ENCODE measurements around the gene MEX3A. TPM values are rescaled to one million over a fixed set of nuclear protein-coding genes. Genes with fewer than 3 reads are reported as not detected.

Gene MEX3A
- total RNA-seq, 4 donors from 2014 or later = 0.17 to 0.57 (median 0.27) TPM

DNA sequence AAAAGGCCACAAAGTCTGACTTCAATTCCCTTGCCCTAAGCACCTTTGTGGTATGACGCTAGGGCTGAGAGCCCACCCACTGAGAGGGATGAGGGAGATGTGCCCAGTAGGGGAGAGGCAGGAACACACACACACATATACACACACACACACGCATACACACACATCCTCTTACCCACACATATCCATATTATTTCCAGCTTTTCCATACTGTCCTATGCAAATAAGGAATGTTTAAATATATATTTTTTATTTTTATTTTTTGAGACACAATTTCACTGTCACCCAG lies 18.3 kb downstream of the MEX3A start:
- TF ChIP-seq, protein P1, sequence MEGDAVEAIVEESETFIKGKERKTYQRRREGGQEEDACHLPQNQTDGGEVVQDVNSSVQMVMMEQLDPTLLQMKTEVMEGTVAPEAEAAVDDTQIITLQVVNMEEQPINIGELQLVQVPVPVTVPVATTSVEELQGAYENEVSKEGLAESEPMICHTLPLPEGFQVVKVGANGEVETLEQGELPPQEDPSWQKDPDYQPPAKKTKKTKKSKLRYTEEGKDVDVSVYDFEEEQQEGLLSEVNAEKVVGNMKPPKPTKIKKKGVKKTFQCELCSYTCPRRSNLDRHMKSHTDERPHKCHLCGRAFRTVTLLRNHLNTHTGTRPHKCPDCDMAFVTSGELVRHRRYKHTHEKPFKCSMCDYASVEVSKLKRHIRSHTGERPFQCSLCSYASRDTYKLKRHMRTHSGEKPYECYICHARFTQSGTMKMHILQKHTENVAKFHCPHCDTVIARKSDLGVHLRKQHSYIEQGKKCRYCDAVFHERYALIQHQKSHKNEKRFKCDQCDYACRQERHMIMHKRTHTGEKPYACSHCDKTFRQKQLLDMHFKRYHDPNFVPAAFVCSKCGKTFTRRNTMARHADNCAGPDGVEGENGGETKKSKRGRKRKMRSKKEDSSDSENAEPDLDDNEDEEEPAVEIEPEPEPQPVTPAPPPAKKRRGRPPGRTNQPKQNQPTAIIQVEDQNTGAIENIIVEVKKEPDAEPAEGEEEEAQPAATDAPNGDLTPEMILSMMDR (IDR thresholded peaks at IDR 0.05; ENCODE audit: low read depth) = no peak

DNA sequence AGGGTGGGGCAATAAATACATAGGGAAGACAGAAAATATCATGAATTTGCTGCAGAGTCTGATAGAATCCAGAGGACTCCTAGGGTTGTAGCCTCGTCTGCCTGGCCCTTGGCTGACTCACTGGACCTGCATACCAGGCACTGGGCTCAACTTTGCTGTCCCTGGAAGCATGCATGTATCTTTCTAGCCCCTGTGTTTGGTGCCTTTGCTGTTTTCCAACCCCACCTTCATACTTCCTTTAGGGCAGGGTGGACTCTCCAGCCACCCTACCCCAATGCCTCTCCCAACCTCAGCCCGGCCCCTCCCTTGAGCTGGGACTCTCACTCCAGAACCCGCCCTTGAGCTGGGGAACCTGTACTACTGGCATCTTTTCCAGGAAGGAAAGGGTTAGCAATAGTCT lies 20.1 kb downstream of the MEX3A start:
- TF ChIP-seq, protein P1 (IDR thresholded peaks at IDR 0.05; ENCODE audit: low read depth) = no peak

DNA sequence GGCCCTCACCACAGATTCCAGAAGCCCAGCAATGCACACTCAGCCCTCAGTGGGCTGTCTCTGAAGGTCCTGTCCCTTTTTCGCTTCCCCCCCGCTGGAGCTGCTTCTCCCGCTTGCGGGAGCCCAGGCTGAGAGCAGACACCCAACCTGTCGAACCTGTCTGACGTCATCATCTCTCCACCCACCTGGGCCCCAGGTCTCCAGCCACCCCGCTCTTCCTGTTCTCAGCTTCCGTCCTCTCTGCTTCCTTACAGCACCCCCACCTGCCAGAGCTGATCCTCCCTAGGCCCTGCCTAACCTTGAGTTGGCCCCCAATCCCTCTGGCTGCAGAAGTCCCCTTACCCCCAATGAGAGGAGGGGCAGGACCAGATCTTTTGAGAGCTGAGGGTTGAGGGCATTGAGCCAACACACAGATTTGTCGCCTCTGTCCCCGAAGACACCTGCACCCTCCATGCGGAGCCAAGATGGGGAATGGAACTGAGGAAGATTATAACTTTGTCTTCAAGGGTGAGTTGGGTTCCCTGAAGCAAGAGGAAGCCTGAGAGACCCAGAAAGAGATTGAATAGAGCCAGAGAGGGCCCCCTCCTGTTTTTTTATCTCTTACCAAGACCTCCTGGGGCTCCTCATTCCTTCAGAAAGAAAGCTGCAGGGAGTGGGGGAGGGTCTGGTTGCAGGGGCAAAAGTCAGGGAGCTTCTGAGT lies 21.2 kb downstream of the MEX3A start, which contains the start of gene RAB25:
Gene RAB25 (plus strand): TSS at position 224 of the 700 bp plus-strand sequence. CDS start 241 bp downstream, at position 465.
- TF ChIP-seq, protein P1 (IDR thresholded peaks at IDR 0.05; ENCODE audit: low read depth) = no peak

DNA sequence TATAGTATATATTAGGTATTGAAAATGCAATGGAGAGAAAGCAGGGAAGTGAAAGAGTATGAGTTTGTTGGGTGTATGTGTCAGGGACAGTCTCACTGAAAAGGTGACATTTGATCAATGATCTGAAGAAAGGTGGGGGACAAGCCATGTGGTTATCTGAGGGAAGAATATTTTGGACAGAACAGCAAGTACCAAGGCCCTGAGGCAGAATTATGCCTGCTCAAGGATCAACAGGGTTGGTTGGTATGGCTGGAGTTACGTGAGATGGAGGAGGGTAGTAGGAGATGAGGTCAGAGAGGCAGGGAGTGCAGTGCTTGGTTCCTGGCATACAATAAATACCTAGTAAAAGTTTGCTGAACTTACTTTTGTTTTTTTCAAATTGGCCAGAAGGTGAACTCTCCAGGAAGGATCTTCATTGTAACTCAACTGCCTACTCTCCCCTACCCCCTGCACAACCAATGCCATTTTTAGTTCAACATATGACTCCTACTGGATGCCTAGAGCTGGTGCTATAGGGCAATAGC lies 25.9 kb downstream of the MEX3A start:
- TF ChIP-seq, protein P1 (IDR thresholded peaks at IDR 0.05; ENCODE audit: low read depth) = no peak

DNA sequence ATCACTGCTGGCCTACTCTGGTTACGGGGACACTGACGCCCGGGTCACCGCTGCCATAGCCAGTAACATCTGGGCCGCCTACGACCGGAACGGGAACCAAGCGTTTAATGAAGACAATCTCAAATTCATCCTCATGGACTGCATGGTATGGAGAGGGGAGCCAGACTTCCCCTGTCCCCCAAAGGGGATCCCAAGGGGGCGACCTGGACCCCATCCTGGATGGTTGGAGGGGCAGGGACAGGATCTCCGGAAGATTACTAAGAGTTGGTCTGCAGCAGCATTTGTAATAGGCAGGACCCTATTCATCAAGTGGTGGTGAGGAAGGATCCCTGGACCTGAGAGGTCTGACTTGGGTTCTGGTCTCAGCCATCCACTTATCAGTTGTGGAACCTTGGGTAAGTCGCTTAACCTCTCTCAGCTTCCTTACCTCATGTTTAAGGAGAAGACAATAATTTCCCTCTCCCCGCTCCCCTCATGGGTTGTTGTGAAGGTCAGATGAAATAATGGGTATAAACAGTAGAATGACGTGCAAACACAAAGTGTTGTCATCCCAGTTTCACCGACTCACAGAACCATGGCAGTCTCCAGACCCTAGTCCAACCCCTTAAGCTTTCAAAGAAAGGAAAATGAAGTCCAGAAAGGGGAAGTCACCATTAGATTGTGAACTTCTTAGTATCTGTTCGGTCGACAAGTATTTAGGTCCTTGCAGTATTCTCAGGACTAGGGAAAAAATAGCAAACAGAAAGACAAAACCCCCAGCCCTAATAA lies 26.8 kb downstream of the MEX3A start:
- TF ChIP-seq, protein P1 (IDR thresholded peaks at IDR 0.05; ENCODE audit: low read depth) = no peak

DNA sequence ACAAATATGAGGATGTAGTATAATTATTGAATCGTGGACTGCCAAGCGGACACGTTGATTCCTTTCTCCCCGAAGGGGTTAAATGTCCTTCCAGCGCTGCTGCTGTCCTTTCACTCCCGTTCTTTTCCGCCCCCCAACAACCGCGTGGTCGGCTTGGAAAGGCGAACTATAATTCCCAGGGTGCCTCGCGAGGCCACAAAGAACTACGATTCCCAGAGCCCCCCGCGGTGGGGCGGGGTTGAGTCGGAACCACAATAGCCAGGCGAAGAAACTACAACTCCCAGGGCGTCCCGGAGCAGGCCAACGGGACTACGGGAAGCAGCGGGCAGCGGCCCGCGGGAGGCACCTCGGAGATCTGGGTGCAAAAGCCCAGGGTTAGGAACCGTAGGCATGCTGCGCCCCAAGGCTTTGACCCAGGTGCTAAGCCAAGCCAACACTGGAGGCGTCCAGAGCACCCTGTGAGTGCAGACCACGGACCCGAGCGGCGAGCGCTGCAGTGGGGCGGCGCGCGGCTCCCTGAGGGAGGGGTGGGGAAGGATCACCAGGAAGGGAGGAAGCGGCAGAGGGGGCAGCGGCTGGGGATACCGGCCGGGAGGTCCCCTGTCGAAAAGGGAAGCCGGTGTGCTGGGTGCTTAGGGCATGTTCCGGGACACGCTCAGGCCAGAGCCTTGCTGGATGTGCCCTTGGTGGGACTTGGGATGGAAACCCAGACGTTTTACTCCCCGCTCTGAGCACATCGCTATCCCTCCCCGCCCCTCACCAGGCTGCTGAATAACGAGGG lies 27.6 kb downstream of the MEX3A start, which contains the start of gene LAMTOR2:
Gene LAMTOR2 (plus strand): TSS at position 283 of the 781 bp plus-strand sequence. CDS start 108 bp downstream, at position 391.
- TF ChIP-seq, protein P1 (IDR thresholded peaks at IDR 0.05; ENCODE audit: low read depth) = no peak

Data from subcutaneous adipose tissue (tissue), 4 donors.